OCI-LY3 (cell line): Measurements from ENCODE around the gene MED23.

ENCODE experiments used
- H2AFZ ChIP-seq: fragments of 200-600, 300-600 bp; shearing (Covaris generic); 2 replicates; pipeline ENCODE4 v1.6.0; 2014; ENCODE audit warnings: antibody characterized with exemption, low read depth, low read length
- H3K27ac ChIP-seq: fragments of 200-600, 300-600 bp; sonication (generic); 2 replicates; pipeline ENCODE4 v1.5.1; 2014; ENCODE audit warnings: mild to moderate bottlenecking, low read length, moderate library complexity, mixed read lengths
- H3K27me3 ChIP-seq: fragments of 200-600, 300-600 bp; sonication (generic); 2 replicates; pipeline ENCODE4 v1.6.1; 2014; ENCODE audit warnings: low read depth, low read length, mixed read lengths
- H3K36me3 ChIP-seq: fragments of 200-600, 300-600 bp; sonication (generic); replicated peaks from 2 replicates; pipeline ENCODE3; 2014; ENCODE audit warnings: low read depth, low read length, mixed read lengths
- H3K4me1 ChIP-seq: fragments of 300-600, 200-600 bp; sonication (generic); 2 replicates; pipeline ENCODE4 v1.6.1; 2014; ENCODE audit warnings: low read length, mixed read lengths
- H3K4me2 ChIP-seq: fragments of 200-600, 300-600 bp; sonication (generic); 2 replicates; pipeline ENCODE4 v1.6.1; 2014; ENCODE audit warnings: low read length, mixed read lengths
- H3K4me3 ChIP-seq: fragments of 300-600, 200-600 bp; sonication (generic); 2 replicates; pipeline ENCODE4 v1.5.1; 2014; ENCODE audit warnings: antibody characterized with exemption, mild to moderate bottlenecking, low read length, moderate library complexity
- H3K79me2 ChIP-seq: fragments of 300-600, 200-600 bp; shearing (Covaris generic); 2 replicates; pipeline ENCODE4 v1.6.1; 2014; ENCODE audit warnings: mild to moderate bottlenecking, low read length, mixed read lengths
- H3K9ac ChIP-seq: fragments of 300-600, 200-600 bp; shearing (Covaris generic); 2 replicates; pipeline ENCODE4 v1.6.0; 2014; ENCODE audit warnings: mild to moderate bottlenecking, low read length, moderate library complexity
- H3K9me3 ChIP-seq: fragments of 200-600, 300-600 bp; shearing (Covaris generic); 2 replicates; pipeline ENCODE4 v1.6.1; 2014; ENCODE audit warnings: low read length, mixed read lengths; ENCODE audit not compliant: insufficient read depth
- H4K20me1 ChIP-seq: fragments of 200-600, 300-600 bp; sonication (generic); 2 replicates; pipeline ENCODE4 v1.6.1; 2016; ENCODE audit warnings: low read length, mixed read lengths; ENCODE audit not compliant: insufficient read depth
- CTCF ChIP-seq: fragments of 200-600, 300-600 bp; sonication (generic); IDR thresholded peaks from 2 replicates; pipeline ENCODE4 v1.5.1; 2014; ENCODE audit warnings: antibody characterized with exemption, low read length, low read depth
- EZH2phosphoT487 ChIP-seq: fragments of 200-600 bp; shearing (Covaris generic); IDR thresholded peaks from 2 replicates; pipeline ENCODE4 v1.6.1; 2018; ENCODE audit warnings: antibody characterized with exemption, mixed run types, low read depth

The MED23 gene

DNA sequence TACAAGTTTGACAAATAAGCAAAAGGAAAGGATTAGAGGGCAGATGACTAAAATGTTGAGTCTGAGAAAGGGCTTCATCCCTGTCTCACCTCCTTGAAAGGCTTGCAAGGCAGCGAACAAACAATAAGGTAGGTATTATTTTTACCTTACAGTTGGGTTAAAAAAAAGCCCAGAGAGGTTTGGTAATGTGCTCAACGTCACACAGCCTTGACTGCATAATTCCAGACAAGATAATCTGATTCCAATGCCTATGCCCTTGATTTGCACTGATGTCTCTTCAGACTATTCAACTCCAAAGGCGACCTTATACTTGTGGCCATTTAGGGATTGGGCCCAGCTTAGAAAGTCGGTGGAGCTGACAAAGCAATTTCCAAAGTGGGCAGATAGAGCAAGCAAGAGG lies 53.4 kb downstream of the MED23 start:
- Histone ChIP-seq H3K9me3 (no peaks in the 10 kb centered on the region), H3K4me3 (no peak overlapping the region), H3K27me3 (no peaks in the 10 kb centered on the region), H3K9ac (no peak overlapping the region), H4K20me1 (no peaks in the 10 kb centered on the region), H3K36me3 (no peaks in the 10 kb centered on the region), H3K4me2 (no peak overlapping the region), H3K79me2 (no peaks in the 10 kb centered on the region), H3K27ac (no peak overlapping the region), H3K4me1 (no peaks in the 10 kb centered on the region), H2AFZ (no peak overlapping the region)
- TF ChIP-seq EZH2phosphoT487 = no peak

DNA sequence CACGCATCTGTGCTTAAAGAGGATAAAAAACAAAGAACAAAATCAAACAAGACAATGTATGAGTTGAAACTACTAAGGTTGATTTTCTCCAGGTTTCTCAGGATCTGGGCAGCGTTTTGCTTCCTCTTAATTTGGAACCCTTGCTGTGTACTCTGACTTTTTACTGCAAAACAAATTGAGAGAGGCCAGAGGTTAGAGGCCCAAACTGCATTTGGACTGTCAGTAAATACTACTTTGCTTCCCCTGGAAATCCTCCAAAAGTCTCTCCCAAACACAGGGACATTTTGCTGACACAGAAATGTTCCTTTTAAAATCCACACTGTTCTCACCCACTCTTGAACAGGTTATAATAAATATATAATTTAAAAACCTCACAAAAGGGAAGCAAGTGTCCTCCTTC lies 53.9 kb downstream of the MED23 start:
- Histone ChIP-seq H3K9me3 (no peaks in the 10 kb centered on the region), H3K79me2 (no peaks in the 10 kb centered on the region), H3K4me3 (no peak overlapping the region), H3K4me1 (no peaks in the 10 kb centered on the region), H3K36me3 (no peaks in the 10 kb centered on the region), H3K4me2 (no peak overlapping the region), H2AFZ (no peak overlapping the region), H3K27me3 (no peaks in the 10 kb centered on the region), H3K27ac (no peak overlapping the region), H4K20me1 (no peaks in the 10 kb centered on the region), H3K9ac (no peak overlapping the region)
- TF ChIP-seq EZH2phosphoT487 = no peak
- TF ChIP-seq CTCF = no peak

DNA sequence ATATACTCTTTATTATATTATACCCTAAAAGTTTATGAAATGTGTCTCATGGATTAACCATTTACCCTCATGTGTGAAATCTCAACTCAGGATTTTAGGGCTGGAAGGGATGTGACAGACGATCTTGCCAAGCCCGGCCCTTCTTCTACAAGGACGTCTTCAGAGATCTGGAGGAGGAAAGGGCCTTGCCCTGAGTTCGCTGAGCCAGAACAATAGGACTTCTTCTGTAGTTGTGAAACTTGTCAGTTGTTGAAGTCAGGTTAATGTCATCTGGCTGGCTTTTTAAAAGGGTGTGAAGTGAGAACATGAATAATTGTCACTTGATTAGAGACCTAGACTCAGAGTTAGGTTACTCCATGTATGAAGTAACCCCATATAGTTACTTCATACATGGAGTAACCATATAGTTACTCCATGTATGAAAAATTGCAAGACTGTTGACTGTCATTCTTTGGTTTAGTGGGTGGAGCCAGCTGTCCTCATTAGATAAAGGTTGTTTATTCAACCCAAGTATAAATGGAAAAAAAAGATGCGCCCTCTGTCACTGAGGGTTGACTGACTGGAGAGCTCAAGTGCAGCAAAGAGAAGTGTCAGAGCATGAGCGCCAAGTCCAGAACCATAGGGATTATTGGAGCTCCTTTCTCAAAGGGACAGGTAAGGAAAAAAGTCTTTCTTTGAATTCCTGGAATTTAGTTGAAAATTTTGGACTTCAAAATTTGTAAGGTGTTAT lies 55.2 kb downstream of the MED23 start, which contains the start of gene ARG1:
TSS of gene ARG1 (plus strand) at position 541 of the 730 bp plus-strand sequence. CDS start at position 598, 57 bp downstream.
- Histone ChIP-seq H4K20me1 (no peaks in the 10 kb centered on the region), H3K4me3 (no peak within 1 kb of the TSS), H3K79me2 (no peaks in the 10 kb centered on the region), H2AFZ (no peak within 1 kb of the TSS), H3K9ac (no peak within 1 kb of the TSS), H3K36me3 (no peaks in the 10 kb centered on the region), H3K27me3 (no peaks in the 10 kb centered on the region), H3K9me3 (no peaks in the 10 kb centered on the region), H3K4me1 (no peaks in the 10 kb centered on the region), H3K27ac (no peak within 1 kb of the TSS), H3K4me2 (no peak within 1 kb of the TSS)
- TF ChIP-seq EZH2phosphoT487 (no peak), CTCF (no peak)

DNA sequence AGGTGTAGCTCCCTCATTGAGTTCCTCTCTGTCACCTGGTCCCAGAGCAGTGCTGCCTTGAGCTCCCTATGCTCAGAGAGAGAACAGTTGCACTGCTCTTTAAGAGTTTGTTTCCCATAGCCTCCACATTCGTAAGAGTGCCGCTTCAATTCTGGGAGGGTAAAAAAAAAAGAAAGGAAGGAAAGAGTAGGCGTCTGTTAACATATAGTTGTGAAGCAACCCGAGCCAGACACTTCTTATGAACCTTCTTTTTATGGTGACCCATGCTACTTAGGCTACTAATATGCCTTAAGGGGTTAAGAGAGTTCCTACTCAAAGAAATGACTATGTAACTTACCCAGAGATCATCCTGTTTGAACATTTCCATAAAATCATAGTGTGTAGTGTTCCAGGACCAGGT lies 59.3 kb downstream of the MED23 start:
- H3K79me2 ChIP-seq = no peaks in the 10 kb centered on the region
- H3K36me3 ChIP-seq = no peaks in the 10 kb centered on the region
- H3K4me3 ChIP-seq = no peak overlapping the region
- H3K4me2 ChIP-seq = no peak overlapping the region
- H2AFZ ChIP-seq = no peak overlapping the region
- no peaks in the 10 kb centered on the region for H3K4me1 ChIP-seq
- no peak for TF ChIP-seq CTCF
- no peak for TF ChIP-seq EZH2phosphoT487
- no peaks in the 10 kb centered on the region for H4K20me1 ChIP-seq
- H3K9ac ChIP-seq = no peak overlapping the region
- H3K9me3 ChIP-seq = no peaks in the 10 kb centered on the region
- no peak overlapping the region for H3K27ac ChIP-seq
- no peaks in the 10 kb centered on the region for H3K27me3 ChIP-seq
